ENCODE measurements around the gene MAGEB2.

DNA sequence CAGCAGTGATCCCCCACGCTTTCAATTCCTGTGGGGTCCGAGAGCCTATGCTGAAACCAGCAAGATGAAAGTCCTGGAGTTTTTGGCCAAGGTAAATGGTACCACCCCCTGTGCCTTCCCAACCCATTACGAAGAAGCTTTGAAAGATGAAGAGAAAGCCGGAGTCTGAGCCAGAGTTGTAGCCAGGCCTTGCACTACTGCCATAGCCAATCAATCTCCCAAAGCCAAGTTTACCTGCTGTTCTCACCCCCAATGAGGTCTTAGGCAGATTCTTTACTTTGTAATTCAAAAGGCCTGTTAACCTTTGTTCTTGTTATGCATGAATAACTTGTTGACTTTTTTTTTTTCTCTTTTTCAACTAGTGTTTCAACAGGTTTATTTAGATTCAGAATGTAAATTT, 4.0 kb downstream of the MAGEB2 start:
- TF ChIP-seq EZH2 (IDR thresholded peaks at IDR 0.05; ENCODE audit: borderline replicate concordance, low read depth, low read length, severe bottlenecking) (no peak), POLR2A (IDR thresholded peaks at IDR 0.05; ENCODE audit: low read depth, low read length) (no peak), POLR2AphosphoS5 (IDR thresholded peaks at IDR 0.05; ENCODE audit: insufficient read depth, low read depth, low read length) (no peak)
- TF ChIP-seq, protein P1, sequence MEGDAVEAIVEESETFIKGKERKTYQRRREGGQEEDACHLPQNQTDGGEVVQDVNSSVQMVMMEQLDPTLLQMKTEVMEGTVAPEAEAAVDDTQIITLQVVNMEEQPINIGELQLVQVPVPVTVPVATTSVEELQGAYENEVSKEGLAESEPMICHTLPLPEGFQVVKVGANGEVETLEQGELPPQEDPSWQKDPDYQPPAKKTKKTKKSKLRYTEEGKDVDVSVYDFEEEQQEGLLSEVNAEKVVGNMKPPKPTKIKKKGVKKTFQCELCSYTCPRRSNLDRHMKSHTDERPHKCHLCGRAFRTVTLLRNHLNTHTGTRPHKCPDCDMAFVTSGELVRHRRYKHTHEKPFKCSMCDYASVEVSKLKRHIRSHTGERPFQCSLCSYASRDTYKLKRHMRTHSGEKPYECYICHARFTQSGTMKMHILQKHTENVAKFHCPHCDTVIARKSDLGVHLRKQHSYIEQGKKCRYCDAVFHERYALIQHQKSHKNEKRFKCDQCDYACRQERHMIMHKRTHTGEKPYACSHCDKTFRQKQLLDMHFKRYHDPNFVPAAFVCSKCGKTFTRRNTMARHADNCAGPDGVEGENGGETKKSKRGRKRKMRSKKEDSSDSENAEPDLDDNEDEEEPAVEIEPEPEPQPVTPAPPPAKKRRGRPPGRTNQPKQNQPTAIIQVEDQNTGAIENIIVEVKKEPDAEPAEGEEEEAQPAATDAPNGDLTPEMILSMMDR (IDR thresholded peaks at IDR 0.05; ENCODE audit: extremely low read depth in 1 of 2, insufficient read depth in 1 of 2, low read depth in 1 of 2, low read length in 2 of 2), result no peak

Data from endothelial cell of umbilical vein (primary cell).